Measurements from ENCODE around the gene MAP2K3.
A peak's percentile ranks its signal among the peaks of the same experiment; 100 is the strongest.

The MAP2K3 gene

GRCh38 chr17:21356537-21357127 is 72.1 kb downstream of the MAP2K3 start:
- H4K8ac ChIP-seq (ENCODE audit: low read depth, low read length): no peak overlapping the region
- H2AFZ ChIP-seq (ENCODE audit: low read length): no peak overlapping the region
- H3K18ac ChIP-seq (ENCODE audit: low read length): no peak overlapping the region
- no peaks in the 10 kb centered on the region for H3K79me1 ChIP-seq (ENCODE audit: low read depth, low read length)
- peaks cover 0 to 3% (median 0%) of the 10 kb centered on the region in 3 experiments for H3K27me3 ChIP-seq (ENCODE audit: control insufficient read depth in 3 of 3, insufficient read depth in 3 of 3, low read depth in 1 of 3, low read length in 3 of 3)
- no peak overlapping the region for H3K23ac ChIP-seq (ENCODE audit: low read depth, low read length, poor library complexity)
- no peak overlapping the region for H2BK15ac ChIP-seq (ENCODE audit: low read length)
- no peak overlapping the region for H3K4me2 ChIP-seq (ENCODE audit: insufficient read depth, low read length, poor library complexity, severe bottlenecking)
- H2BK5ac ChIP-seq (ENCODE audit: low read length): no peak overlapping the region
- H3K27ac ChIP-seq (replicated peaks; ENCODE audit: low read length): no peak overlapping the region
- no peaks in the 10 kb centered on the region for H3K9me3 ChIP-seq (replicated peaks in 1 of 2; ENCODE audit: control insufficient read depth in 2 of 2, insufficient read depth in 1 of 2, low read depth in 1 of 2, low read length in 2 of 2)
- H3K14ac ChIP-seq (ENCODE audit: low read length): no peak overlapping the region
- H3K9ac ChIP-seq (ENCODE audit: low read depth, low read length, poor library complexity): no peak overlapping the region
- no peak overlapping the region for H2BK12ac ChIP-seq (ENCODE audit: low read length)
- H3K4me1 ChIP-seq (ENCODE audit: control insufficient read depth in 2 of 2, insufficient read depth in 1 of 2, low read depth in 1 of 2, low read length in 2 of 2): peaks cover 43 to 52% of the 10 kb centered on the region in 2 donors
- no peaks in the 10 kb centered on the region for H3K36me3 ChIP-seq (replicated peaks in 1 of 2; ENCODE audit: control insufficient read depth in 2 of 2, insufficient read depth in 2 of 2, low read length in 2 of 2)
- no peak for DNase-seq (ENCODE audit: low spot score)
- no peak overlapping the region for H3K4ac ChIP-seq (ENCODE audit: low read length)
- no peak overlapping the region for H2BK120ac ChIP-seq (ENCODE audit: low read depth, low read length)
- no peak overlapping the region for H4K91ac ChIP-seq (ENCODE audit: low read depth, low read length, poor library complexity)
- WGBS, 2 donors (ENCODE audit: extremely low coverage in 2 of 2, insufficient read length in 2 of 2, insufficient replicate concordance in 1 of 2): 100% methylated on average over 2 of the region's 2 CpGs; no CpG with 5 or more reads in 1 of the 2 donors
- no peak overlapping the region for H2AK5ac ChIP-seq (ENCODE audit: low read depth, low read length)
- H3K4me3 ChIP-seq (ENCODE audit: low read length in 2 of 2): no peak overlapping the region

GRCh38 chr17:21357281-21357680 is 72.8 kb downstream of the MAP2K3 start:
- Histone ChIP-seq H3K36me3 (replicated peaks in 1 of 2; ENCODE audit: control insufficient read depth in 2 of 2, insufficient read depth in 2 of 2, low read length in 2 of 2) (no peaks in the 10 kb centered on the region), H3K4me1 (ENCODE audit: control insufficient read depth in 2 of 2, insufficient read depth in 1 of 2, low read depth in 1 of 2, low read length in 2 of 2) (peaks cover 44 to 52% of the 10 kb centered on the region in 2 donors), H3K9ac (ENCODE audit: low read depth, low read length, poor library complexity) (no peak overlapping the region), H3K4me3 (ENCODE audit: low read length in 2 of 2) (no peak overlapping the region), H3K23ac (ENCODE audit: low read depth, low read length, poor library complexity) (no peak overlapping the region), H3K4me2 (ENCODE audit: insufficient read depth, low read length, poor library complexity, severe bottlenecking) (no peak overlapping the region), H2AFZ (ENCODE audit: low read length) (no peak overlapping the region), H4K8ac (ENCODE audit: low read depth, low read length) (no peak overlapping the region), H3K4ac (ENCODE audit: low read length) (no peak overlapping the region), H4K91ac (ENCODE audit: low read depth, low read length, poor library complexity) (no peak overlapping the region), H3K27ac (replicated peaks; ENCODE audit: low read length) (no peak overlapping the region), H3K18ac (ENCODE audit: low read length) (peak overlapping the region; percentile 65), H2BK120ac (ENCODE audit: low read depth, low read length) (no peak overlapping the region), H3K27me3 (ENCODE audit: control insufficient read depth in 3 of 3, insufficient read depth in 3 of 3, low read depth in 1 of 3, low read length in 3 of 3) (peaks cover 0 to 3% (median 0%) of the 10 kb centered on the region in 3 experiments), H2BK12ac (ENCODE audit: low read length) (no peak overlapping the region), H2BK5ac (ENCODE audit: low read length) (no peak overlapping the region), H3K79me1 (ENCODE audit: low read depth, low read length) (no peaks in the 10 kb centered on the region), H2BK15ac (ENCODE audit: low read length) (no peak overlapping the region), H2AK5ac (ENCODE audit: low read depth, low read length) (peak overlapping the region; percentile 48), H3K14ac (ENCODE audit: low read length) (no peak overlapping the region), H3K9me3 (replicated peaks in 1 of 2; ENCODE audit: control insufficient read depth in 2 of 2, insufficient read depth in 1 of 2, low read depth in 1 of 2, low read length in 2 of 2) (no peaks in the 10 kb centered on the region)
- no CpG with 5 or more reads among the region's 5 CpGs for WGBS, 2 donors (ENCODE audit: extremely low coverage in 2 of 2, insufficient read length in 2 of 2, insufficient replicate concordance in 1 of 2)
- no peak for DNase-seq (ENCODE audit: low spot score)

DNA sequence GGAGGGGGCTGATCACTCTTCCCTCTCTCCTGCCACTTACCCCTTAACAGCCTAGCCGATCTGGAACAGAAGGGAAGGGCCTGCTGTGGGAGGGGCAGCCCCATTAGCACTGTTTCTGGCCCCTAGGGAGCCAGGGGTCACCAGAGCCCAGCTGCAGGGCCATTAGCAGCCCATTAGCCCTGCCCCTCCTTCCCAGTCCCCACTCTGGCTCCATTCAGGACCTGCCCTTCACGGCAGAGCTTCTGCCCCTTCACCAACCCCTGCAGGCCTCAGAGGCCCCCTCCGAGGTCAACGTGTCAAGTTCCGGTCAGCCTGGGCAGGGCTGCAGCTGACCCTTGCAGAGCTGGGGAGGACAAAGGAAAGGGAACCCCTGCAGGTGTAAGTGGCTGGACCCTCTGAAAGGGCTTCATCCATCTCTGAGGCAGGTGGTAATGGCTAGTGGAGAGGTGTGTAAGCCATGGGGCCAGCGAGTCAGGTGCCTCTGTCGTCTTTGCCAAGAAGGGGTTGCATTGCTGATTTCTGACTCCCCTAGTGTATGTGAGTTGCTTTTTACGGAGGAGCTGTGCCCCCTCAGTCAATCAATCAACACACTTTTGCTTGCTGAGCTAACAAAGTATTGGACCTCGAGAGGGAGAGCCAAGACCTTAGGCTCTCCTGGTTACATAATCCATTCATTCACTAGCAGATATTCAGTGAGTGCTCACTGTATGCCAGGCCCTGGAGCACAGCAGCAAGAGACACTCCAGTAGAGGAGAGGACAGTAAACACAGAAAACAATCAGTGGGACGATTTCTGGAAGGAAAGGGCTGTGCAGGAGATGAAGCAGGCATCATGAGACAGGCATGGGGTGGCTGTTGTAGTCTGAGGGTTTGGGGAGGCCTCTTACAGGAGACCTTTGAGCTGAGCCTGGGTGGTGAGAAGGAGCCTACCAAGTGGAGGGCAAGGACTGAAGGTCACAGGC is 73.5 kb downstream of the MAP2K3 start:
- DNase-seq (ENCODE audit: low spot score): no peak
- Histone ChIP-seq H4K91ac (ENCODE audit: low read depth, low read length, poor library complexity) (no peak overlapping the region), H3K79me1 (ENCODE audit: low read depth, low read length) (no peaks in the 10 kb centered on the region), H3K9me3 (replicated peaks in 1 of 2; ENCODE audit: control insufficient read depth in 2 of 2, insufficient read depth in 1 of 2, low read depth in 1 of 2, low read length in 2 of 2) (no peaks in the 10 kb centered on the region), H2BK5ac (ENCODE audit: low read length) (no peak overlapping the region), H2BK15ac (ENCODE audit: low read length) (peak overlapping the region; percentile 35), H4K8ac (ENCODE audit: low read depth, low read length) (no peak overlapping the region), H3K14ac (ENCODE audit: low read length) (peak overlapping the region; percentile 67), H2AK5ac (ENCODE audit: low read depth, low read length) (peak overlapping the region; percentile 48), H2BK12ac (ENCODE audit: low read length) (peak overlapping the region; percentile 14), H3K27me3 (ENCODE audit: control insufficient read depth in 3 of 3, insufficient read depth in 3 of 3, low read depth in 1 of 3, low read length in 3 of 3) (peaks cover 0 to 3% (median 0%) of the 10 kb centered on the region in 3 experiments), H3K36me3 (replicated peaks in 1 of 2; ENCODE audit: control insufficient read depth in 2 of 2, insufficient read depth in 2 of 2, low read length in 2 of 2) (no peaks in the 10 kb centered on the region), H3K4me2 (ENCODE audit: insufficient read depth, low read length, poor library complexity, severe bottlenecking) (no peak overlapping the region), H2BK120ac (ENCODE audit: low read depth, low read length) (no peak overlapping the region), H3K23ac (ENCODE audit: low read depth, low read length, poor library complexity) (no peak overlapping the region), H2AFZ (ENCODE audit: low read length) (no peak overlapping the region), H3K4me1 (ENCODE audit: control insufficient read depth in 2 of 2, insufficient read depth in 1 of 2, low read depth in 1 of 2, low read length in 2 of 2) (peaks cover 44 to 52% of the 10 kb centered on the region in 2 donors), H3K4me3 (ENCODE audit: low read length in 2 of 2) (no peak overlapping the region), H3K4ac (ENCODE audit: low read length) (no peak overlapping the region), H3K27ac (replicated peaks; ENCODE audit: low read length) (no peak overlapping the region), H3K18ac (ENCODE audit: low read length) (peak overlapping the region; percentile 22), H3K9ac (ENCODE audit: low read depth, low read length, poor library complexity) (peak overlapping the region; percentile 9)
- no CpG with 5 or more reads among the region's 10 CpGs for WGBS, 2 donors (ENCODE audit: extremely low coverage in 2 of 2, insufficient read length in 2 of 2, insufficient replicate concordance in 1 of 2)

Data from neuronal stem cell (in vitro differentiated cells).